ENCODE measurements around the gene TMEM80. TPM values are rescaled to one million over a fixed set of nuclear protein-coding genes. Genes with fewer than 3 reads are reported as not detected.

Gene TMEM80
- total and polyA plus RNA-seq, 2 of the 8 experiments (the other 6 are each of a cell fraction or from before 2014, with no cell fraction given): 8.0 to 16.3 TPM

GRCh38 chr11:727281-727701 is 31.7 kb downstream of the TMEM80 start:
- FAIRE-seq: no peak
- WGBS, 2 experiments (ENCODE audit: extremely low coverage in 1 of 2, insufficient coverage in 1 of 2, insufficient read length in 1 of 2, insufficient replicate concordance in 2 of 2, low coverage in 1 of 2, low lambda C conversion rate in 2 of 2, missing lambda C conversion rate in 1 of 2): 96% methylated on average over 12 of the region's 12 CpGs; no CpG with 5 or more reads in 1 of the 2 experiments

More at GRCh38 chr11:727281-727701, 31.7 kb downstream of the TMEM80 start:
- Histone ChIP-seq H2BK120ac (replicated peaks; ENCODE audit: low read depth, low read length) (no peak overlapping the region), H3K18ac (ENCODE audit: extremely low read depth, low read length) (no peak overlapping the region; the same call in 1 of the 2 replicates), H3K14ac (ENCODE audit: insufficient read length) (no peak overlapping the region), H2BK20ac (ENCODE audit: low read length) (no peak overlapping the region), H3K27me3 (replicated peaks in 1 of 4; ENCODE audit: control insufficient read depth in 3 of 4, extremely low read depth in 1 of 4, insufficient read depth in 3 of 4, low read length in 3 of 4) (peaks cover 0 to 2% (median 0%) of the 10 kb centered on the region in 4 experiments; a peak in 1 of 7 replicates), H2BK12ac (ENCODE audit: low read depth, low read length) (peak overlapping the region; percentile 60; the same call in 1 of the 2 replicates), H3K36me3 (ENCODE audit: control insufficient read depth in 2 of 4, insufficient read depth in 4 of 4, low read length in 3 of 4) (no peaks in the 10 kb centered on the region), H3K4me2 (ENCODE audit: insufficient read depth in 1 of 2, low read depth in 2 of 2, low read length in 2 of 2) (peak overlapping the region in 1 of 2 experiments; percentile 84; a peak in 1 of 4 replicates), H4K20me1 (replicated peaks in 1 of 2; ENCODE audit: control insufficient read depth in 1 of 2, insufficient read depth in 2 of 2, low read length in 2 of 2) (no peaks in the 10 kb centered on the region), H4K8ac (ENCODE audit: extremely low read depth, insufficient read depth, low read length) (no peak overlapping the region), H4K91ac (replicated peaks; ENCODE audit: insufficient read length, low read length) (peak overlapping the region; percentile 73), H3K79me1 (ENCODE audit: low read depth, low read length) (no peaks in the 10 kb centered on the region), H3K9ac (replicated peaks in 1 of 4; ENCODE audit: extremely low read depth in 1 of 4, low read depth in 3 of 4, low read length in 3 of 4) (no peak overlapping the region), H3K27ac (ENCODE audit: low read depth, low read length) (no peak overlapping the region), H3K23me2 (ENCODE audit: low read depth, low read length) (peaks cover 7% of the 10 kb centered on the region; the same call in 1 of the 2 replicates), H3K4me3 (ENCODE audit: extremely low read depth in 1 of 4, insufficient read depth in 2 of 4, low read depth in 3 of 4, low read length in 4 of 4) (no peak overlapping the region), H3K4ac (replicated peaks; ENCODE audit: insufficient read length, low read depth, low read length) (no peak overlapping the region), H2BK5ac (ENCODE audit: low read depth, low read length) (peak overlapping the region; percentile 40; the same call in 1 of the 2 replicates), H2AK5ac (ENCODE audit: low read depth, low read length) (peak overlapping the region; percentile 82; the same call in 1 of the 2 replicates), H3K56ac (replicated peaks; ENCODE audit: insufficient read length, low read depth, low read length) (no peak overlapping the region), H2AFZ (ENCODE audit: low read length) (no peak overlapping the region), H4K5ac (ENCODE audit: insufficient read length, low read depth, low read length) (peak overlapping the region; percentile 30), H3K79me2 (ENCODE audit: control insufficient read depth in 1 of 2, insufficient read depth in 2 of 2, low read length in 2 of 2) (no peaks in the 10 kb centered on the region), H2BK15ac (ENCODE audit: low read length) (0 out of 2 replicates have a peak overlapping the region, but pooled peaks have one; percentile 81), H3K9me3 (ENCODE audit: insufficient read depth in 2 of 2, low read depth in 1 of 2, low read length in 1 of 2) (no peaks in the 10 kb centered on the region), H3K23ac (ENCODE audit: insufficient read length) (no peak overlapping the region), H3K4me1 (replicated peaks in 1 of 4; ENCODE audit: control insufficient read depth in 3 of 4, insufficient read depth in 4 of 4, low read length in 3 of 4) (peaks cover 0 to 19% (median 12%) of the 10 kb centered on the region in 4 experiments; a peak in 5 of 7 replicates)
- ChIA-PET CTCF (ENCODE audit: partially characterized antibody) (interaction anchor here (0.6 to 15.4 kb wide), 25 partner anchors 8 to 229 kb away, joined by 3 to 395 read pairs (median 3); partner anchors contain the start of genes DEAF1, EPS8L2, IRF7 and TALDO1), POLR2A (ENCODE audit: partially characterized antibody) (interaction anchor here (1.1 to 13.2 kb wide), 10 partner anchors 9 to 82 kb away, joined by 3 to 216 read pairs (median 8); partner anchors contain the start of genes EPS8L2, RPLP2 and TALDO1)
- no peak for TF ChIP-seq KDM4A (IDR thresholded peaks at IDR 0.05; ENCODE audit: low read depth, low read length, severe bottlenecking)
- TF ChIP-seq ASH2L (IDR thresholded peaks at IDR 0.05; ENCODE audit: low read length): no peak
- TF ChIP-seq RXRA (IDR thresholded peaks at IDR 0.05; ENCODE audit: insufficient read depth, low read depth, low read length): no peak
- DNase-seq (ENCODE audit: low read depth in 1 of 2, low spot score in 2 of 2): no peak
